H9 (cell line): ENCODE results near the gene RASGRF2. TPM values are rescaled to one million over a fixed set of nuclear protein-coding genes. Genes with fewer than 3 reads are reported as not detected.
A peak's percentile ranks its signal among the peaks of the same experiment; 100 is the strongest.

Experiments used
- DNase-seq: peaks from one replicate; pipeline ENCODE4 v3.0.0-alpha.2; 2017
- H2AFZ ChIP-seq: one replicate; pipeline ENCODE4 v1.6.1; 2013; ENCODE audit warnings: mild to moderate bottlenecking, low read length, control low read depth, moderate library complexity
- H2AK5ac ChIP-seq: 2 replicates; pipeline ENCODE4 v1.6.1; 2013; ENCODE audit warnings: low read length, control low read depth, mixed read lengths; ENCODE audit not compliant: insufficient read length
- H2BK120ac ChIP-seq: one replicate; pipeline ENCODE4 v1.6.1; 2013; ENCODE audit warnings: low read depth, mild to moderate bottlenecking, low read length, control low read depth, inconsistent platforms; ENCODE audit not compliant: poor library complexity, severe bottlenecking
- H2BK12ac ChIP-seq: 2 replicates; pipeline ENCODE4 v1.6.1; 2013; ENCODE audit warnings: low read length, control low read depth, mixed read lengths, low read depth; ENCODE audit not compliant: insufficient read length
- H2BK15ac ChIP-seq: 2 replicates; pipeline ENCODE4 v1.6.1; 2013; ENCODE audit warnings: low read depth, low read length, control low read depth
- H2BK20ac ChIP-seq: one replicate; pipeline ENCODE4 v1.6.1; 2013; ENCODE audit warnings: low read depth, mild to moderate bottlenecking, low read length, control low read depth, inconsistent platforms; ENCODE audit not compliant: poor library complexity, severe bottlenecking
- H2BK5ac ChIP-seq: 2 replicates; pipeline ENCODE4 v1.6.1; 2013; ENCODE audit warnings: low read length, control low read depth, mixed read lengths; ENCODE audit not compliant: insufficient read length
- H3K14ac ChIP-seq: 2 replicates; pipeline ENCODE4 v1.6.1; 2013; ENCODE audit warnings: low read length, control low read depth; ENCODE audit not compliant: insufficient read depth
- H3K18ac ChIP-seq: 2 replicates; pipeline ENCODE4 v1.6.1; 2013; ENCODE audit warnings: low read depth, mild to moderate bottlenecking, mixed read lengths, low read length, control low read depth; ENCODE audit not compliant: insufficient read length
- H3K23ac ChIP-seq: 2 replicates; pipeline ENCODE4 v1.6.1; 2013; ENCODE audit warnings: low read length, control low read depth, mixed read lengths, low read depth; ENCODE audit not compliant: insufficient read length
- H3K23me2 ChIP-seq: 2 replicates; pipeline ENCODE4 v1.6.1; 2013; ENCODE audit warnings: low read depth, mild to moderate bottlenecking, mixed read lengths, low read length, control low read depth; ENCODE audit not compliant: insufficient read length, poor library complexity, severe bottlenecking
- H3K27ac ChIP-seq: 2 replicates; pipeline ENCODE4 v1.5.1; 2013; ENCODE audit warnings: low read length, control low read depth, mixed read lengths, low read depth; ENCODE audit not compliant: insufficient read length
- H3K27me3 ChIP-seq: 2 replicates; pipeline ENCODE4 v1.6.1; 2013; ENCODE audit warnings: low read length, control low read depth, inconsistent platforms; ENCODE audit not compliant: insufficient read depth
- H3K4ac ChIP-seq: 2 replicates; pipeline ENCODE4 v1.6.1; 2013; ENCODE audit warnings: low read depth, mild to moderate bottlenecking, control low read depth, inconsistent platforms, low read length, moderate library complexity
- H3K4me1 ChIP-seq: 2 replicates; pipeline ENCODE4 v1.6.1; 2013; ENCODE audit warnings: low read length, control low read depth, inconsistent platforms; ENCODE audit not compliant: insufficient read depth
- H3K4me2 ChIP-seq: 2 replicates; pipeline ENCODE4 v1.6.1; 2013; ENCODE audit warnings: low read length, control low read depth, mixed read lengths; ENCODE audit not compliant: insufficient read length, insufficient read depth
- H3K56ac ChIP-seq: 2 replicates; pipeline ENCODE4 v1.6.1; 2013; ENCODE audit warnings: low read depth, mild to moderate bottlenecking, mixed read lengths, low read length, control low read depth; ENCODE audit not compliant: insufficient read length
- H3K79me1 ChIP-seq: 2 replicates; pipeline ENCODE4 v1.6.1; 2013; ENCODE audit warnings: low read depth, mild to moderate bottlenecking, moderate library complexity, low read length, control low read depth, inconsistent platforms; ENCODE audit not compliant: insufficient read depth, poor library complexity, severe bottlenecking
- H3K79me2 ChIP-seq: 2 replicates; pipeline ENCODE4 v1.6.1; 2013; ENCODE audit warnings: low read length, control low read depth, inconsistent platforms; ENCODE audit not compliant: insufficient read depth
- H3K9ac ChIP-seq: 2 replicates; pipeline ENCODE4 v1.6.1; 2013; ENCODE audit warnings: low read length, control low read depth, mixed read lengths; ENCODE audit not compliant: insufficient read length; ENCODE audit errors: extremely low read depth
- H3K9me3 ChIP-seq: one replicate; pipeline ENCODE4 v1.6.1; 2013; ENCODE audit warnings: low read depth, low read length, inconsistent platforms; ENCODE audit not compliant: control insufficient read depth
- H3T11ph ChIP-seq: one replicate; pipeline ENCODE4 v1.6.1; 2013; ENCODE audit warnings: mild to moderate bottlenecking, low read length, control low read depth, inconsistent platforms
- H4K20me1 ChIP-seq: one replicate; pipeline ENCODE4 v1.6.1; 2013; ENCODE audit not compliant: control insufficient read depth, insufficient read length, insufficient read depth
- H4K5ac ChIP-seq: 2 replicates; pipeline ENCODE4 v1.6.1; 2013; ENCODE audit warnings: low read depth, mild to moderate bottlenecking, mixed read lengths, low read length, control low read depth; ENCODE audit not compliant: insufficient read length
- H4K8ac ChIP-seq: replicated peaks from 2 replicates; pipeline ENCODE4 v1.6.1; 2013; ENCODE audit warnings: low read length, control low read depth, mixed read lengths, low read depth; ENCODE audit not compliant: insufficient read length
- H4K91ac ChIP-seq: 2 replicates; pipeline ENCODE4 v1.6.1; 2013; ENCODE audit warnings: low read depth, mild to moderate bottlenecking, moderate library complexity, mixed read lengths, low read length, control low read depth; ENCODE audit not compliant: insufficient read length
- H3K27ac Mint-ChIP-seq, 3 experiments: 2 replicates in 2 of 3; 3 replicates in 1 of 3; pipeline ENCODE4 v1.8.0; 2020 to 2021; ENCODE audit warnings: mixed read lengths in 3 of 3, mild to moderate bottlenecking in 1 of 3, moderate library complexity in 1 of 3
- H3K27me3 Mint-ChIP-seq: 2 replicates; pipeline ENCODE4 v1.8.0; 2021; ENCODE audit warnings: low read depth, mild to moderate bottlenecking, moderate library complexity, mixed read lengths
- H3K36me3 Mint-ChIP-seq, 3 experiments: 2 replicates in 2 of 3; 3 replicates in 1 of 3; pipeline ENCODE4 v1.8.0; 2020 to 2021; ENCODE audit warnings: low read depth in 3 of 3, mixed read lengths in 3 of 3; ENCODE audit not compliant: insufficient read depth in 1 of 3
- H3K4me1 Mint-ChIP-seq, 2 experiments: 2 replicates each; pipeline ENCODE4 v1.8.0; 2020; ENCODE audit warnings: mixed read lengths in 2 of 2
- H3K4me3 Mint-ChIP-seq, 2 experiments: 2 replicates in 1 of 2; 3 replicates in 1 of 2; pipeline ENCODE4 v1.8.0; 2020 to 2021; ENCODE audit warnings: mild to moderate bottlenecking in 2 of 2, mixed read lengths in 2 of 2, moderate library complexity in 1 of 2
- H3K9me3 Mint-ChIP-seq, 2 experiments: 2 replicates in 1 of 2; 3 replicates in 1 of 2; pipeline ENCODE4 v1.8.0; 2020; ENCODE audit warnings: mild to moderate bottlenecking in 2 of 2, mixed read lengths in 2 of 2, moderate library complexity in 1 of 2
- WGBS: extraction: QIAGEN DNeasy Blood & Tissue Kit; methylation state at CpG from one replicate; pipeline ENCODE4 v1.1.7; 2013; ENCODE audit warnings: missing lambda C conversion rate, low lambda C conversion rate, mixed read lengths; ENCODE audit not compliant: insufficient read length; ENCODE audit errors: extremely low coverage; 5-methylcytosine and 5-hydroxymethylcytosine counted together
- total RNA-seq: library from RNA; stranded (reverse); gene quantifications from 2 replicates; pipeline ENCODE4 v1.2.1, GENCODE V29; 2021
- TF ChIP-seq, protein P1 (sequence below): fragments of 200-600 bp; sonication (generic); conservative IDR thresholded peaks from 3 replicates; pipeline ENCODE4 v1.8.0; 2021; ENCODE audit warnings: antibody characterized with exemption, mild to moderate bottlenecking

Gene RASGRF2
- total RNA-seq, 1 experiment from 2014 or later, result 13.5 TPM

DNA sequence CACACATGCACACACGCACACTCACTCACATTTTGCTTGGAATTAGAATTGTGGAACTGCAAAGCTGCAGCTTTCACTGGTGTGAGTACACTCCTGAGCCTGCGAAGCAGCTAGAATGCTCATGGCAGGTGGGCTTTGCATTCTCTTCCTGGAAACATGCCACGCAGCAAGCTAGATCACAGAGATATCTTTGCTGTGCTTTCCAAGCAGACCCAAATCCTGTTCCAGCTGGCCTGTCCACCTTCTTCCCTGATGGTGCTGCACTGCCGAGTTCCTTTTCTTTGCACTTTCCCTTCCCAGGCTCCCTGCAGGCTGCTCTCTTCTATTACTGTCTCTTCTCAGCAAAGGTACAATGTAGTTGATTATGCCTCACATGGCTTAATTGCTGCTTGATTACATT is 180.3 kb downstream of the RASGRF2 start:
- Histone ChIP-seq H4K20me1 (no peaks in the 10 kb centered on the region), H3K9me3 (no peaks in the 10 kb centered on the region), H4K91ac (no peak overlapping the region), H3K4ac (no peak overlapping the region), H3K14ac (0 out of 2 replicates have a peak overlapping the region, but pooled peaks have one; percentile 34), H2BK120ac (no peak overlapping the region), H3K4me1 (no peaks in the 10 kb centered on the region), H3T11ph (no peak overlapping the region), H2AK5ac (no peak overlapping the region), H3K79me1 (no peaks in the 10 kb centered on the region), H3K27ac (no peak overlapping the region), H3K27me3 (no peaks in the 10 kb centered on the region), H3K23me2 (no peaks in the 10 kb centered on the region), H3K9ac (no peak overlapping the region), H3K18ac (no peak overlapping the region), H2BK5ac (no peak overlapping the region), H2BK15ac (no peak overlapping the region), H2AFZ (no peak overlapping the region), H2BK12ac (no peak overlapping the region), H2BK20ac (no peak overlapping the region), H3K23ac (no peak overlapping the region), H3K4me2 (no peak overlapping the region), H3K56ac (no peak overlapping the region), H4K8ac (no peak overlapping the region), H4K5ac (no peak overlapping the region), H3K79me2 (no peaks in the 10 kb centered on the region)
- H3K4me3 Mint-ChIP-seq, result no peak overlapping the region
- WGBS, result no CpG with 5 or more reads among the region's 4 CpGs
- no peak for DNase-seq
- H3K4me1 Mint-ChIP-seq, result no peaks in the 10 kb centered on the region
- peaks cover 0 to 2% (median 0%) of the 10 kb centered on the region in 3 experiments; a peak in 2 of 7 replicates for H3K36me3 Mint-ChIP-seq
- no peaks in the 10 kb centered on the region for H3K27me3 Mint-ChIP-seq
- TF ChIP-seq, protein P1, sequence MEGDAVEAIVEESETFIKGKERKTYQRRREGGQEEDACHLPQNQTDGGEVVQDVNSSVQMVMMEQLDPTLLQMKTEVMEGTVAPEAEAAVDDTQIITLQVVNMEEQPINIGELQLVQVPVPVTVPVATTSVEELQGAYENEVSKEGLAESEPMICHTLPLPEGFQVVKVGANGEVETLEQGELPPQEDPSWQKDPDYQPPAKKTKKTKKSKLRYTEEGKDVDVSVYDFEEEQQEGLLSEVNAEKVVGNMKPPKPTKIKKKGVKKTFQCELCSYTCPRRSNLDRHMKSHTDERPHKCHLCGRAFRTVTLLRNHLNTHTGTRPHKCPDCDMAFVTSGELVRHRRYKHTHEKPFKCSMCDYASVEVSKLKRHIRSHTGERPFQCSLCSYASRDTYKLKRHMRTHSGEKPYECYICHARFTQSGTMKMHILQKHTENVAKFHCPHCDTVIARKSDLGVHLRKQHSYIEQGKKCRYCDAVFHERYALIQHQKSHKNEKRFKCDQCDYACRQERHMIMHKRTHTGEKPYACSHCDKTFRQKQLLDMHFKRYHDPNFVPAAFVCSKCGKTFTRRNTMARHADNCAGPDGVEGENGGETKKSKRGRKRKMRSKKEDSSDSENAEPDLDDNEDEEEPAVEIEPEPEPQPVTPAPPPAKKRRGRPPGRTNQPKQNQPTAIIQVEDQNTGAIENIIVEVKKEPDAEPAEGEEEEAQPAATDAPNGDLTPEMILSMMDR, result no peak
- H3K9me3 Mint-ChIP-seq, result peaks cover 0 to 4% of the 10 kb centered on the region in 2 experiments; a peak in 1 of 5 replicates
- H3K27ac Mint-ChIP-seq, result no peak overlapping the region
